Fibroblast of lung (primary cell): ENCODE data around the gene NAA16. TPM values are rescaled to one million over a fixed set of nuclear protein-coding genes. Genes with fewer than 3 reads are reported as not detected.

Source experiments
- DNase-seq, 2 donors: peaks; one replicate each; pipeline versions ENCODE4 v3.0.0 to v3.0.0-alpha.2; 2010; ENCODE audit warnings: low read depth in 2 of 2
- H2AFZ ChIP-seq: 2 replicates; pipeline ENCODE4 v1.5.1; 2012; ENCODE audit warnings: low read length, control low read depth, inconsistent platforms
- H3K27ac ChIP-seq: 2 replicates; pipeline ENCODE4 v1.5.1; 2011; ENCODE audit warnings: low read length, control low read depth; ENCODE audit not compliant: insufficient read depth
- H3K27me3 ChIP-seq: 2 replicates; pipeline ENCODE4 v1.5.1; 2011; ENCODE audit warnings: mild to moderate bottlenecking, low read length; ENCODE audit not compliant: control insufficient read depth, insufficient read depth
- H3K36me3 ChIP-seq: 2 replicates; pipeline ENCODE4 v1.5.1; 2011; ENCODE audit warnings: low read length; ENCODE audit not compliant: control insufficient read depth, insufficient read depth
- H3K4me1 ChIP-seq: 2 replicates; pipeline ENCODE4 v1.5.1; 2011; ENCODE audit warnings: low read length; ENCODE audit not compliant: control insufficient read depth, insufficient read depth; ENCODE audit errors: extremely low read depth
- H3K4me2 ChIP-seq: 2 replicates; pipeline ENCODE4 v1.5.1; 2011; ENCODE audit warnings: low read length, control low read depth; ENCODE audit not compliant: insufficient read depth; ENCODE audit errors: extremely low read depth
- H3K4me3 ChIP-seq, 4 experiments: fragments of 200-600 bp in 1 of 4; sonication (generic) in 1 of 4; replicated peaks in 1 of 4; 2 replicates each; pipeline ENCODE4 v1.5.1; 2011 to 2016; ENCODE audit warnings: low read length in 4 of 4, low read depth in 3 of 4, mild to moderate bottlenecking in 3 of 4, control low read depth in 2 of 4, inconsistent platforms in 1 of 4, mixed read lengths in 1 of 4; ENCODE audit not compliant: insufficient read depth in 1 of 4; ENCODE audit errors: control extremely low read depth in 1 of 4
- H3K79me2 ChIP-seq: 2 replicates; pipeline ENCODE4 v1.5.1; 2012; ENCODE audit warnings: mild to moderate bottlenecking, low read length, inconsistent platforms; ENCODE audit not compliant: control insufficient read depth, insufficient read depth
- H3K9ac ChIP-seq: 2 replicates; pipeline ENCODE4 v1.5.1; 2011; ENCODE audit warnings: mild to moderate bottlenecking, low read length, control low read depth; ENCODE audit not compliant: insufficient read depth
- H3K9me3 ChIP-seq: 2 replicates; pipeline ENCODE4 v1.5.1; 2012; ENCODE audit warnings: low read depth, low read length; ENCODE audit not compliant: control insufficient read depth, insufficient read depth
- H4K20me1 ChIP-seq: 2 replicates; pipeline ENCODE4 v1.5.1; 2011; ENCODE audit warnings: low read length; ENCODE audit not compliant: control insufficient read depth, insufficient read depth; ENCODE audit errors: extremely low read depth
- EZH2 ChIP-seq: IDR thresholded peaks from 2 replicates; pipeline ENCODE4 v1.5.1; 2012; ENCODE audit warnings: low read length, control low read depth, mild to moderate bottlenecking; ENCODE audit errors: missing control alignments
- polyA plus RNA-seq, 2 donors: library from polyadenylated mRNA; depleted of rRNA in 1 of 2; stranded (reverse) in 1 of 2; unstranded in 1 of 2; fragments of >200 nt; gene quantifications; 2 replicates each; pipeline ENCODE4 v1.2.1, GENCODE V29; 2011 to 2012; ENCODE audit warnings: missing spikeins in 1 of 2
- total RNA-seq: library from RNA; depleted of rRNA; stranded (reverse); fragments of >200 nt; gene quantifications from 2 replicates; pipeline ENCODE4 v1.2.1, GENCODE V29; 2014
- TF ChIP-seq, protein P1 (sequence below), 2 donors: IDR thresholded peaks in 1 of 2; conservative IDR thresholded peaks in 1 of 2; 1 replicate in 1 of 2; 2 replicates in 1 of 2; pipeline ENCODE4 v1.5.1; 2011 to 2012; ENCODE audit warnings: low read length in 2 of 2, control low read depth in 1 of 2, inconsistent platforms in 1 of 2, low read depth in 1 of 2, mild to moderate bottlenecking in 1 of 2

The NAA16 gene
- total and polyA plus RNA-seq, 2 donors (not counting 1 experiment from before 2014, with no cell fraction given) = 7.9 to 8.3 TPM

DNA sequence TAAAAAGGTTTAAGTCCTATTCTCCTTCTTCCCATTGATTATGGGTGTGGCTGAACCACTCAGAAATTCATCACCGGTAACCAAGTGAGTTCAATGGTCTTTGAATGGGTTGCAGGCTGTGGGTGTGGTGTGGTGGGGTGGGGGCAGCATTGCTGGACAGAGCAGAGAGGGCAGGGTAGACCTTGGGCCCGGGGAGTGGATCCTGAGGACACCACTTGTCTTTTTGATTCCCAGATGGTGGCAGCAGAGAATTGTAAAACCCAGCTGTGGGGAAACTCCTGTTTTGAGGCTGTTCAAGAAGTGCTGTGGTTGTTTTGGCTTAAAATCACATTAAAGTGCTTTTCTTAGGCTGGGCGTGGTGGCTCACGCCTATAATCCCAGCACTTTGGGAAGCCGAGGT, 100.5 kb downstream of the NAA16 start:
- Histone ChIP-seq H3K9me3 (no peaks in the 10 kb centered on the region), H3K27me3 (no peaks in the 10 kb centered on the region), H2AFZ (no peak overlapping the region), H3K36me3 (no peaks in the 10 kb centered on the region), H3K4me2 (no peak overlapping the region), H3K4me1 (no peaks in the 10 kb centered on the region), H3K79me2 (no peaks in the 10 kb centered on the region), H4K20me1 (no peaks in the 10 kb centered on the region), H3K4me3 (no peak overlapping the region), H3K27ac (no peak overlapping the region), H3K9ac (no peak overlapping the region)
- DNase-seq = peak; percentile 54 to 77
- TF ChIP-seq, protein P1, sequence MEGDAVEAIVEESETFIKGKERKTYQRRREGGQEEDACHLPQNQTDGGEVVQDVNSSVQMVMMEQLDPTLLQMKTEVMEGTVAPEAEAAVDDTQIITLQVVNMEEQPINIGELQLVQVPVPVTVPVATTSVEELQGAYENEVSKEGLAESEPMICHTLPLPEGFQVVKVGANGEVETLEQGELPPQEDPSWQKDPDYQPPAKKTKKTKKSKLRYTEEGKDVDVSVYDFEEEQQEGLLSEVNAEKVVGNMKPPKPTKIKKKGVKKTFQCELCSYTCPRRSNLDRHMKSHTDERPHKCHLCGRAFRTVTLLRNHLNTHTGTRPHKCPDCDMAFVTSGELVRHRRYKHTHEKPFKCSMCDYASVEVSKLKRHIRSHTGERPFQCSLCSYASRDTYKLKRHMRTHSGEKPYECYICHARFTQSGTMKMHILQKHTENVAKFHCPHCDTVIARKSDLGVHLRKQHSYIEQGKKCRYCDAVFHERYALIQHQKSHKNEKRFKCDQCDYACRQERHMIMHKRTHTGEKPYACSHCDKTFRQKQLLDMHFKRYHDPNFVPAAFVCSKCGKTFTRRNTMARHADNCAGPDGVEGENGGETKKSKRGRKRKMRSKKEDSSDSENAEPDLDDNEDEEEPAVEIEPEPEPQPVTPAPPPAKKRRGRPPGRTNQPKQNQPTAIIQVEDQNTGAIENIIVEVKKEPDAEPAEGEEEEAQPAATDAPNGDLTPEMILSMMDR (conservative IDR thresholded peaks at IDR 0.05 in 1 of 2, IDR thresholded peaks at IDR 0.05 in 1 of 2; ENCODE audit: low read depth in 1 of 2, low read length in 2 of 2) = peak; percentile 44 to 48
- TF ChIP-seq EZH2 = no peak

GRCh38 chr13:41413872-41414271, 102.8 kb downstream of the NAA16 start:
- no peaks in the 10 kb centered on the region for H3K27me3 ChIP-seq
- peaks cover 2% of the 10 kb centered on the region for H3K4me1 ChIP-seq
- no peak overlapping the region for H3K9ac ChIP-seq
- DNase-seq = no peak
- no peaks in the 10 kb centered on the region for H3K9me3 ChIP-seq
- H4K20me1 ChIP-seq = no peaks in the 10 kb centered on the region
- H3K36me3 ChIP-seq = no peaks in the 10 kb centered on the region
- no peak overlapping the region for H3K4me2 ChIP-seq
- no peak for TF ChIP-seq EZH2
- TF ChIP-seq, protein P1 (conservative IDR thresholded peaks at IDR 0.05 in 1 of 2, IDR thresholded peaks at IDR 0.05 in 1 of 2; ENCODE audit: low read depth in 1 of 2, low read length in 2 of 2) = no peak
- H3K27ac ChIP-seq = no peak overlapping the region
- H2AFZ ChIP-seq = no peak overlapping the region
- H3K4me3 ChIP-seq = no peak overlapping the region
- H3K79me2 ChIP-seq = no peaks in the 10 kb centered on the region

- Histone ChIP-seq H3K4me3 (no peak overlapping the region), H3K9ac (no peak overlapping the region), H2AFZ (no peak overlapping the region), H3K9me3 (no peaks in the 10 kb centered on the region), H3K79me2 (no peaks in the 10 kb centered on the region), H3K4me1 (peaks cover 2% of the 10 kb centered on the region), H3K36me3 (no peaks in the 10 kb centered on the region), H4K20me1 (no peaks in the 10 kb centered on the region), H3K27me3 (no peaks in the 10 kb centered on the region), H3K4me2 (no peak overlapping the region), H3K27ac (no peak overlapping the region)
- TF ChIP-seq EZH2 = no peak
- TF ChIP-seq, protein P1 (conservative IDR thresholded peaks at IDR 0.05 in 1 of 2, IDR thresholded peaks at IDR 0.05 in 1 of 2; ENCODE audit: low read depth in 1 of 2, low read length in 2 of 2) = no peak
- no peak for DNase-seq
Observed at GRCh38 chr13:41416276-41416675, 105.2 kb downstream of the NAA16 start.
